HG03342 (cell line): ENCODE measurements around the gene RANBP17.

Experiments
- ATAC-seq: cut with Tn5 transposase; IDR thresholded peaks from one replicate; pipeline ENCODE4 v1.9.1; 2021; ENCODE audit warnings: mild to moderate bottlenecking, moderate library complexity; ENCODE audit not compliant: unreplicated experiment

Gene RANBP17

DNA sequence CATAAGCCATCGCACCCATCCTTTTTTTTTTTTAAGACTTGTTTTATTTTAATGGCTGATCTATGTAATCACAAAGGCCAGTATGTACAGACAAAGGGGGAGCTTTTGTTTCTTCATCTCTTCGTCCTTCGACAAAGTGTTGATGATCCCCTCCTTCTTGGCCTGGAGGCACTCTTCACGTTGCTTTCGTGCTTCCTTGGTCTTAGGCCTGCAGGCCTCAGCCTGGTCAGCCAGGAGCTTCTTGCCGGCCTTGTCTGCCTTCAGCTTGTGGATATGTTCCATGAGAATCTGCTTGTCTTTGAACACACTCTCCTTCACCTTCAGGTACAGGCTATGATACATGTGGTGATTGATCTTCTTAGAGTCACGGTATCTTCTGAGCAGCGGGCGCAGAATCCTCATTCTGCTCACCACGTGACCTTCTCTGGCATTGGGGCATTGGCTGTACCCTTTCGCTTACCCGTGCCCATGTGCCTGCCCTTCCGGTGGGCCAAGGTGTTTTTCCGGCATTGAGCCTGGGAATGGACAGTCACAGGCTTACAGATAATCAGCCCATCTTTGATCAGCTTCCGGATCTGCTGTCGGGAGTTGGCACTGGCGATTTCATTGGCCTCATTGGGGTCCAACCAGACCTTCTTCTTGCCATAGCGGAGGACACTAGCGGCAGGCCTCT lies 483.3 kb downstream of the RANBP17 start:
- ATAC-seq: no peak
